DMS153 (cell line): ENCODE data around the gene NUMBL.
A peak's percentile ranks its signal among the peaks of the same experiment; 100 is the strongest.
"Not testable (repeated sequence)": the region's sequence is repeated elsewhere in the genome, so short reads cannot be mapped to it uniquely, and the experiment has no call there.

Source experiments
- DNase-seq: peaks from one replicate; lab custom pipeline; 2025; lab: John Stamatoyannopoulos, UW

Gene NUMBL

GRCh38 chr19:40627486-40628279, 62.8 kb downstream of the NUMBL start:
- DNase-seq: no peak

GRCh38 chr19:40626918-40627317, 63.5 kb downstream of the NUMBL start:
- no peak for DNase-seq

- DNase-seq: no peak
Observed at GRCh38 chr19:40625406-40626120, 64.9 kb downstream of the NUMBL start.

- DNase-seq: not testable (repeated sequence)
Observed at GRCh38 chr19:40624369-40625153, 65.9 kb downstream of the NUMBL start.

GRCh38 chr19:40623403-40624251, 66.8 kb downstream of the NUMBL start:
- DNase-seq: peak; percentile 88

GRCh38 chr19:40622773-40623075, 67.7 kb downstream of the NUMBL start:
- DNase-seq: no peak

GRCh38 chr19:40621966-40622772, 68.3 kb downstream of the NUMBL start:
- DNase-seq: no peak

GRCh38 chr19:40621283-40621682, 69.2 kb downstream of the NUMBL start:
- no peak for DNase-seq

GRCh38 chr19:40620161-40620485, 70.3 kb downstream of the NUMBL start:
- DNase-seq: no peak

GRCh38 chr19:40619333-40620160, 70.9 kb downstream of the NUMBL start:
- DNase-seq: no peak

- DNase-seq: no peak
Observed at GRCh38 chr19:40617961-40618360, 72.5 kb downstream of the NUMBL start.

GRCh38 chr19:40616941-40617340, 73.5 kb downstream of the NUMBL start:
- DNase-seq: no peak

- DNase-seq: no peak
Observed at GRCh38 chr19:40616178-40616577, 74.3 kb downstream of the NUMBL start.
